LNCAP (cell line): Measurements from ENCODE around the gene CLDND2.

Experiments
- TF ChIP-seq, protein P1 (sequence below): fragments of 450-650 bp; IDR thresholded peaks from 2 replicates; pipeline ENCODE4 v1.5.1; 2017; ENCODE audit warnings: mild to moderate bottlenecking

Gene CLDND2

DNA sequence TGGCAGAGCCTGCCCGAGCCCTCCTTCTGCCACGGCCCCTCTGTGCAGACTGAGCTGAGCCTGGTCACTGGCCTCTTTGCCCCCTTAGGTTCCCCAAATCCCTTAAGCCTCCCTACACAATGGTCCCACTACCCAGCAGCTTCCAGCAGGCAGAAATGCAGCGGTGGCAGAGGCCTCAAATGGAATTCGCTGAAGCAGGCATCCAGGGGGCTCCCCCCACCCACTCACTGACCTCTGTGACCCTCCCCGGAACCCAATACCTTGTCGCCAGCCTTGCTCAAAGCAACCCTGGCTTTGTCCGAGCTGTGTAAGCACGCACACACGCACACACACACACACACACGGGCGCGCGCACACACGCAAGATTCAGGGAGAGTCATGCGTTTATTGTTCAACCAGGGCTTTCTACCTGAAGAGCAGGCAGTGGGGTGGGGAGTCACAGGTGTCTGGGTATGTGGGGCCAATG, 19.2 kb upstream of the CLDND2 start, which contains the start of gene LIM2:
TSS of gene LIM2 (minus strand) at position 51 of the 466 bp plus-strand sequence. CDS start 531 bp downstream, outside the sequence.
- TF ChIP-seq, protein P1, sequence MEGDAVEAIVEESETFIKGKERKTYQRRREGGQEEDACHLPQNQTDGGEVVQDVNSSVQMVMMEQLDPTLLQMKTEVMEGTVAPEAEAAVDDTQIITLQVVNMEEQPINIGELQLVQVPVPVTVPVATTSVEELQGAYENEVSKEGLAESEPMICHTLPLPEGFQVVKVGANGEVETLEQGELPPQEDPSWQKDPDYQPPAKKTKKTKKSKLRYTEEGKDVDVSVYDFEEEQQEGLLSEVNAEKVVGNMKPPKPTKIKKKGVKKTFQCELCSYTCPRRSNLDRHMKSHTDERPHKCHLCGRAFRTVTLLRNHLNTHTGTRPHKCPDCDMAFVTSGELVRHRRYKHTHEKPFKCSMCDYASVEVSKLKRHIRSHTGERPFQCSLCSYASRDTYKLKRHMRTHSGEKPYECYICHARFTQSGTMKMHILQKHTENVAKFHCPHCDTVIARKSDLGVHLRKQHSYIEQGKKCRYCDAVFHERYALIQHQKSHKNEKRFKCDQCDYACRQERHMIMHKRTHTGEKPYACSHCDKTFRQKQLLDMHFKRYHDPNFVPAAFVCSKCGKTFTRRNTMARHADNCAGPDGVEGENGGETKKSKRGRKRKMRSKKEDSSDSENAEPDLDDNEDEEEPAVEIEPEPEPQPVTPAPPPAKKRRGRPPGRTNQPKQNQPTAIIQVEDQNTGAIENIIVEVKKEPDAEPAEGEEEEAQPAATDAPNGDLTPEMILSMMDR, result no peak

DNA sequence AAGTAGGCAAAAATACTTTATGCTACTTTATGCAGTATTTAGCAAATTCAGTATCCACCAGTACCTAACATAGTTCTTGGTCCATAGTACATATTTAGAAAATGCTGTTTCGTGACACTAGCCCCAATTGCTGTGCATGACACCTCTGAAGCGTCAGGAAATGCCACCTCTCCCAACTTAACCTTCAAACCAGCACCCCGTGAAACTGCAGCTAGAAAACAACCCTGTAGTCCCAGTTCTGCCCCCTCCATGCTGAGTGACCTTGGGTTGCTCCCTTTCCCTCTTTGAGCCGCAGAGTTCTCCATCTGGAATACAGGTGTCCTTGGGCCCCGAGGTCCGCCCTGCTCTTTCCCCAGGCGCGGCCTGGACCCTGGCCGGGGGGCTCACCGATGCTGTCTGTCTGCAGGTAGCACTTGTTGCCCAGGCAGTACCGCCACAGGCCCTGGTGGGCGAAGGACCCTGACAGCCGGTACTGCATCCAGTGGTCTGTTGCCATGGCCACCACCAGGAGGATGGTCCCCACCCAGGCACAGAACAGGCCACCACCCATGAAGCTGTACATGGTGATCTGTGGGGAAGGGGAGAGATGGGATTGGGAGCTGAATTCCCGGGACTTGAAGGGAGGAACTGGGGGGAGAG, 18.2 kb upstream of the CLDND2 start:
- TF ChIP-seq, protein P1, result no peak

DNA sequence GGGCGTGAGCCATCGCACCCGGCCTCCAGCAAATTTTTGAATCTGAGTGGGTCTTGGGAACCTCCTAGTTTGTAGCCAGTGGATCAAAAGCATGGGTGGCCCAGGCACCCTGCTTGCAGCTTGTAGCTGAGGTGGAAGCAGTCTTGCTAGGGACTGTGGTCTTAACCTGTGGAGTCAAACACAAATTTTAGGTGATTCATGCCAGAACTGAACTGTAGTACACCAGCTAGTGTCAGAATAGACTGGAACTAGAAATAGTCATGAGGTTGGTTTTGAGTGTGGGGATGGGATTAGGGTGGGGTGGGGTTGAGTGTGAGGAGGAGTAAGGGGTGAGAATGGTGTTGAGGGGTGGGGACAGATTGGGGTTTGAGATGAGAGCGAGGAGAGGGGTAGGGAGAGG, 13.2 kb upstream of the CLDND2 start:
- TF ChIP-seq, protein P1, result no peak

DNA sequence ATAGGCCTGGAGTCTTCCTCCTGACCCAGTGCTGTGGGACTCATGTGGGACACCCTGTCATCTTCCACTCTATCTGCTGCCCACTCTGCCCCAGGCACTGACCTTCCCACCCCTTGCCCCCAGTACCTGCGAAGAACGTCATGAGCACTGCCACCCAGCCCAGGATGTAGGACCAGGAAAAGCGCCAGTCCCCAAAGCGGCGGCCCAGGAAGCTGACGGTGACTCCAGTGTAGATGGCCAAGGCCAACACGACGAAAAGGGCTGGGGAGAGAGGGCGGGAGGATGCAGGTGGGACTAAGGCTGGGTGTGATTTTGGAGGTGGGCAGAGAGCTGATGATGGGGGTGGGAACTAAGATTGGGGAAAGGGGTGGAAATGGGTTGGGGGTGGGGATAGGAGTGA, 11.6 kb upstream of the CLDND2 start:
- TF ChIP-seq, protein P1, result no peak

DNA sequence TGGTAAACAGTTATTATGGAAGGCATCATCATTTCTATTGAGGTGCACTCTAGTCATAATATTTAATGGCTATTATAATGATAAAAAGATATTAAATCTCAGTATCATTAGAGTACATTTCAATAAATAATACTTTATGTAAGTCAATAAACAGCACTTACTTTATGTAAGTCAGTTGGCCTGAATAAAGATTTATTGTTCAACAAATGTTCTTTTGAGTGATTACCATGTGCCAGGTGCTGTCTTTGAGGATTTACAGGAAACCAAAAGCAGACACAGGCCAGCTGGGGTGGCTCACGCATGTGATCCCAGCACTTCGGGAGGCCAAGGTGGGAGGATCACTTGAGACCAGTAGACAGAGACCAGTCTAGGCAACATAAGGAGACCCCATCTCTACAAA, 8.6 kb upstream of the CLDND2 start:
- TF ChIP-seq, protein P1, result no peak

DNA sequence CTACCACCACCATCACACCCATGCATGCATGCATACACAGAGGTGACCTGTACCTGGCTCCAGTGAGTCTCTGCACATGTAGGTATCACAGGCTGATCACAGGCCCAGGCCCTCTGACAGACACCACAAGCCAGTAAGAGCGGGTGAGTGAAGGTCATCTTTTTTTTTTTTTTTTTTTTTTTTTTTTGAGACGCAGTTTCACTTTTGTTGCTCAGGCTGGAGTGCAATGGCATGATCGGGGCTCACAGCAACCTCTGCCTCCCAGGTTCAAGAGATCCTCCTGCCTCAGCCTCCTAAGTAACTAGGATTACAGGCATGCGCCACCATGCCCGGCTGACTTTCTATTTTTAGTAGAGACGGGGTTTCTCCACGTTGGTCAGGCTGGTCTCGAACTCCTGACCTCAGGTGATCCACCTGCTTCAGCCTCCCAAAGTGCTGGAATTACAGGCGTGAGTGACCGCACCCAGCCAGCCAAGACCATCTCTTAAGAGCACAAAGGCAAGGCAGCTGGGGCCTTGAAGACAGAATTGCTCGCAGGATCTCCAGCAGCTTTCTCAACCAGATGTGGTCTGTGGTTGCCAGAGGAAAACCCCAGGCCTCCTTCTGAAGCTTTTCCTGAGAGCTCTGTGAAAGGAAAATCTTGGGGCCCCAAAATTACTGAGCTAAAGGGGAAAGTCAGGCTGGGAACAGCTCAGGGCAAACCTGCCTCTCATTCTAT, 6.9 kb upstream of the CLDND2 start:
- TF ChIP-seq, protein P1, result no peak

DNA sequence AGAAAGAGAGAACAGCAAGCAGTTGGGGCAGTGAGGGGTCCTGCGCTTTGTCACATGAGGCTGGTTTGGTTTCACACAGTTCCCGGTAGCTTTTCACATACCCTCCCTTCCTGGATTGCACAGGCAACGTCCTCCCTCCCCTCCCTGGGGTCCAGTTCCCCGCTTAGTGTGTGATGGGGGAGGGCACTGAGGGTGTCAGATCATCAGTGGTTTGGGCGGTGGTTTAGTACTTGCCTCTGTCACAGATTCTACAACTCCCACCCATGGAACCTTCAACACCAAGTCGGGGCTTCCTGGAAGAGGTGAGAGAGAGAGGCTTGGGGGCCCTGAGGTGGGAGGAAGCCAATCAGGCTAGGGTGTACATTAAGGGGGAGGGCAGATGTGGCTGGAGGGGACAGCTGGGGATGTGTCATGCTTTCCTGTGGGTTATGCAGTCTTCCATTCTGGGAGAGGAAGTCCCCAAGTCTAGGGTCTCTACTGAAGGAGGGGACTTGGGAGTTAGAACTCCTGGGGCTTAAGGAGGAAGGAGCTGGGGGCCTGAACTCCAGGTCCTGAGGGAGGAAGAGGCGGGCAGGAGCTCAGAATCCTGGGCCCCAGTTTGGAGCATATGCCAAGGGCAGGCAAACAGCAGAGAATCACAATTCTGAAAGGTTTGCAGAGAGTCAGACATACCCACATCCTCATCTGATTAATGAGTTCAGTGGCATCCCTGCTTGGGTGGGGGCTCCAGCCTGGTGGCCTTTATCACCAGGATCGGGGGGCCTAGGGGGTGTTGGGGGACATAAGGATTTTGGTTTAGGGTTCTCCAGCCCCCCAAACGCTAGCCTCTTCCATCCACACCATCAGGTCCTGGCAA, 4.1 kb upstream of the CLDND2 start, which contains the start of gene NKG7:
TSS of gene NKG7 (minus strand) at position 6 of the 856 bp plus-strand sequence. CDS start 119 bp downstream, outside the sequence.
- TF ChIP-seq, protein P1, result no peak
